A549 (cell line): Measurements from ENCODE around the gene SLC11A1. TPM values are rescaled to one million over a fixed set of nuclear protein-coding genes. Genes with fewer than 3 reads are reported as not detected.

Experiments
- ATAC-seq, 2 experiments: fragments of 200-7000 bp in 1 of 2; fragments of >200 bp in 1 of 2; cut with Nextera tagmentation in 1 of 2; cut with Tn5 transposase in 1 of 2; 3 replicates each; pipeline versions ENCODE4 v1.8.0 to v1.9.1; 2018 to 2020; ENCODE audit warnings: mild to moderate bottlenecking in 1 of 2, moderate library complexity in 1 of 2
- CTCF ChIA-PET: fragments of 300-600 bp; sonication (Branson Sonifier 250); formaldehyde crosslinking; extraction: SDS; loops from one replicate; lab custom pipeline; 2021; ENCODE audit warnings: antibody characterized with exemption, inconsistent platforms; lab: Yijun Ruan, JAX
- POLR2A ChIA-PET: fragments of 350-600 bp; formaldehyde crosslinking; extraction: SDS; loops from one replicate; lab custom pipeline; 2021; ENCODE audit warnings: antibody characterized with exemption, inconsistent platforms; lab: Yijun Ruan, JAX
- DNase-seq, 2 experiments: peaks; one replicate each; pipeline versions ENCODE4 v3.0.0 to v3.0.0-alpha.2; 2011 to 2016; ENCODE audit warnings: low read depth in 1 of 2, low spot score in 1 of 2
- FAIRE-seq: peaks from 2 replicates; lab custom pipeline; 2011; peaks lifted over from hg19 to GRCh38; lab: Jason Lieb, UNC
- H3K27ac ChIP-seq, 2 experiments: fragments of >200 bp; sonication (Bioruptor Twin); formaldehyde crosslinking; 3 replicates each; pipeline ENCODE4 v1.5.1; 2016 to 2017
- H3K4me1 ChIP-seq: fragments of >200 bp; sonication (Bioruptor Twin); formaldehyde crosslinking; 3 replicates; pipeline ENCODE4 v1.6.1; 2016
- H3K4me2 ChIP-seq: fragments of >200 bp; sonication (Bioruptor Twin); formaldehyde crosslinking; 3 replicates; pipeline ENCODE4 v1.6.1; 2016
- H3K4me3 ChIP-seq: fragments of >200 bp; sonication (Bioruptor Twin); formaldehyde crosslinking; 3 replicates; pipeline ENCODE4 v1.5.1; 2016
- H3K9me3 ChIP-seq: fragments of >200 bp; sonication (Bioruptor Twin); formaldehyde crosslinking; 3 replicates; pipeline ENCODE4 v1.6.1; 2016
- ATOH8 ChIP-seq: fragments of 250-450 bp; sonication (Bioruptor Pico); IDR thresholded peaks from 2 replicates; pipeline ENCODE4 v1.5.0; 2020; ENCODE audit warnings: low read depth, mild to moderate bottlenecking, moderate library complexity
- CHD4 ChIP-seq: fragments of 200-600 bp; sonication (generic); IDR thresholded peaks from 2 replicates; pipeline ENCODE4 v1.6.1; 2016; ENCODE audit warnings: antibody characterized with exemption, mild to moderate bottlenecking, borderline replicate concordance
- E2F6 ChIP-seq: IDR thresholded peaks from 2 replicates; pipeline ENCODE4 v1.6.1; 2012; ENCODE audit warnings: low read depth, borderline replicate concordance
- EHF ChIP-seq: fragments of 250-450 bp; sonication (Bioruptor Pico); IDR thresholded peaks from 2 replicates; pipeline ENCODE4 v1.5.0; 2020; ENCODE audit warnings: mild to moderate bottlenecking
- EP300 ChIP-seq, 2 experiments: fragments of >200 bp; sonication (Bioruptor Twin); formaldehyde crosslinking; IDR thresholded peaks; 2 replicates in 1 of 2; 3 replicates in 1 of 2; pipeline ENCODE4 v1.6.1; 2016 to 2017
- FOXS1 ChIP-seq: fragments of 250-450 bp; sonication (Bioruptor Pico); IDR thresholded peaks from 2 replicates; pipeline ENCODE4 v1.5.0; 2020; ENCODE audit warnings: mild to moderate bottlenecking, moderate library complexity
- GATA3 ChIP-seq: IDR thresholded peaks from 2 replicates; pipeline ENCODE4 v1.6.1; 2012; ENCODE audit warnings: borderline replicate concordance
- HES2 ChIP-seq: fragments of >200 bp; sonication (Bioruptor Twin); formaldehyde crosslinking; IDR thresholded peaks from 2 replicates; pipeline ENCODE4 v1.6.1; 2016
- HOXA7 ChIP-seq: fragments of 250-450 bp; sonication (Bioruptor Pico); IDR thresholded peaks from 2 replicates; pipeline ENCODE4 v1.5.0; 2020; ENCODE audit warnings: mild to moderate bottlenecking, moderate library complexity
- HOXB13 ChIP-seq: fragments of 250-450 bp; sonication (Bioruptor Pico); IDR thresholded peaks from 2 replicates; pipeline ENCODE4 v1.5.0; 2020; ENCODE audit warnings: low read depth, mild to moderate bottlenecking, moderate library complexity
- HOXB5 ChIP-seq: fragments of 250-450 bp; sonication (Bioruptor Pico); IDR thresholded peaks from 2 replicates; pipeline ENCODE4 v1.5.0; 2020; ENCODE audit warnings: mild to moderate bottlenecking, moderate library complexity
- JUN ChIP-seq, 2 experiments: fragments of >200 bp; sonication (Bioruptor Twin); formaldehyde crosslinking; IDR thresholded peaks; 2 replicates in 1 of 2; 3 replicates in 1 of 2; pipeline ENCODE4 v1.6.1; 2016 to 2017
- KDM1A ChIP-seq: fragments of 200-600 bp; sonication (generic); IDR thresholded peaks from 2 replicates; pipeline ENCODE4 v1.6.1; 2016; ENCODE audit warnings: low read depth, mild to moderate bottlenecking
- MAZ ChIP-seq: fragments of 150-350 bp; IDR thresholded peaks from 2 replicates; pipeline ENCODE4 v1.6.1; 2014; ENCODE audit warnings: antibody characterized with exemption, low read depth, low read length, borderline replicate concordance
- NPAS2 ChIP-seq: fragments of 250-450 bp; sonication (Bioruptor Pico); IDR thresholded peaks from 2 replicates; pipeline ENCODE4 v1.8.0; 2022; ENCODE audit warnings: mild to moderate bottlenecking, moderate library complexity, borderline replicate concordance
- NR3C1 ChIP-seq: fragments of >200 bp; sonication (Bioruptor Twin); formaldehyde crosslinking; IDR thresholded peaks from 3 replicates; pipeline ENCODE4 v1.6.1; 2017
- PHF8 ChIP-seq: fragments of 200-600 bp; sonication (generic); IDR thresholded peaks from 2 replicates; pipeline ENCODE4 v1.6.1; 2016; ENCODE audit warnings: low read depth, mild to moderate bottlenecking, antibody characterized with exemption, moderate library complexity, borderline replicate concordance
- POLR2A ChIP-seq: IDR thresholded peaks from 2 replicates; pipeline ENCODE4 v1.6.1; 2012; ENCODE audit warnings: mild to moderate bottlenecking, low read length
- RAD21 ChIP-seq, 2 experiments: fragments of >200 bp in 1 of 2; sonication (Bioruptor Twin) in 1 of 2; formaldehyde crosslinking in 1 of 2; IDR thresholded peaks in 1 of 2; conservative IDR thresholded peaks in 1 of 2; 2 replicates in 1 of 2; 3 replicates in 1 of 2; pipeline ENCODE4 v1.6.1; 2012 to 2018; ENCODE audit warnings: inconsistent platforms in 1 of 2
- RCOR1 ChIP-seq: fragments of 150-350 bp; IDR thresholded peaks from 2 replicates; pipeline ENCODE4 v1.6.1; 2014; ENCODE audit warnings: antibody characterized with exemption, low read length, low read depth
- RFX5 ChIP-seq: fragments of 450-650 bp; IDR thresholded peaks from 2 replicates; pipeline ENCODE4 v1.7.1; 2014; ENCODE audit warnings: antibody characterized with exemption, mild to moderate bottlenecking, moderate library complexity
- RNF2 ChIP-seq: fragments of 200-600 bp; sonication (generic); IDR thresholded peaks from 2 replicates; pipeline ENCODE4 v1.6.1; 2016; ENCODE audit warnings: low read depth, mild to moderate bottlenecking, antibody characterized with exemption, moderate library complexity, borderline replicate concordance
- SMC3 ChIP-seq: fragments of >200 bp; sonication (Bioruptor Twin); formaldehyde crosslinking; IDR thresholded peaks from 3 replicates; pipeline ENCODE4 v1.6.1; 2018; ENCODE audit warnings: inconsistent platforms
- SREBF2 ChIP-seq: fragments of 450-650 bp; IDR thresholded peaks from 2 replicates; pipeline ENCODE4 v1.6.1; 2014; ENCODE audit warnings: mild to moderate bottlenecking, moderate library complexity
- TFCP2L1 ChIP-seq: fragments of 250-450 bp; sonication (Bioruptor Pico); IDR thresholded peaks from 2 replicates; pipeline ENCODE4 v1.5.0; 2021; ENCODE audit warnings: mild to moderate bottlenecking
- TP53 ChIP-seq: fragments of 250-450 bp; sonication (Bioruptor Pico); IDR thresholded peaks from 2 replicates; pipeline ENCODE4 v1.5.0; 2021; ENCODE audit warnings: mild to moderate bottlenecking, moderate library complexity
- ZNF302 ChIP-seq: fragments of 250-450 bp; sonication (Bioruptor Pico); IDR thresholded peaks from 2 replicates; pipeline ENCODE4 v1.9.0; 2021; ENCODE audit warnings: inconsistent platforms, mild to moderate bottlenecking, moderate library complexity
- ZSCAN20 ChIP-seq: fragments of 250-450 bp; sonication (Bioruptor Pico); IDR thresholded peaks from 2 replicates; pipeline ENCODE4 v1.8.0; 2022; ENCODE audit warnings: mild to moderate bottlenecking, moderate library complexity
- WGBS: methylation state at CpG from one replicate; pipeline ENCODE4 v1.1.6; 2017; ENCODE audit errors: missing lambda C conversion rate; 5-methylcytosine and 5-hydroxymethylcytosine counted together
- polyA plus RNA-seq, 4 experiments: library from polyadenylated mRNA; depleted of rRNA in 3 of 4; stranded (reverse); fragments of >200 nt; fragmentation: RNase III in 1 of 4; extraction: RNeasy Plus Mini Kit Qiagen cat#74134 plus additional on column Dnase treatment in 1 of 4; gene quantifications; 2 replicates in 3 of 4; 3 replicates in 1 of 4; pipeline ENCODE4 v1.2.3, GENCODE V29; 2011 to 2017
- TF ChIP-seq, protein P1 (sequence below): fragments of 200-600 bp; sonication (generic); IDR thresholded peaks from 2 replicates; pipeline ENCODE4 v1.6.1; 2016; ENCODE audit warnings: antibody characterized with exemption, mild to moderate bottlenecking, moderate library complexity
- TF ChIP-seq, protein P2 (sequence below): fragments of >200 bp; sonication (Bioruptor Twin); formaldehyde crosslinking; IDR thresholded peaks from 3 replicates; pipeline ENCODE4 v1.6.1; 2016

SLC11A1 gene
- polyA plus RNA-seq, 2 of the 4 experiments (the other 2 are of a cell fraction): 0.18 to 0.52 TPM

GRCh38 chr2:218366621-218367414, 15.3 kb upstream of the SLC11A1 start:
- peak overlapping the region; percentile 91 for H3K4me2 ChIP-seq
- peak overlapping the region; percentile 86 to 91; a peak in 5 of 6 replicates for H3K27ac ChIP-seq
- ATAC-seq: no peak
- CTCF ChIA-PET: interaction anchor here (0.7 to 2.1 kb wide), 5 partner anchors 10 to 65 kb away, joined by 3 to 18 read pairs (median 3); partner anchors contain the start of gene CATIP
- POLR2A ChIA-PET: no interaction called here
- 94% methylated on average over 9 of the region's 9 CpGs for WGBS
- 0 out of 3 replicates have a peak, but pooled peaks cover 7% of the 10 kb centered on the region for H3K9me3 ChIP-seq
- 0 out of 3 replicates have a peak, but pooled peaks cover 3% of the 10 kb centered on the region for H3K4me1 ChIP-seq
- DNase-seq: no peak
- TF ChIP-seq CHD4: no peak
- no peak for TF ChIP-seq JUN (IDR thresholded peaks at IDR 0.05)
- no peak for TF ChIP-seq TP53 (CRISPR knock-in tag)
- TF ChIP-seq EHF: no peak
- no peak for TF ChIP-seq HOXB13 (CRISPR knock-in tag)
- no peak for TF ChIP-seq ZNF302
- no peak for TF ChIP-seq SMC3
- TF ChIP-seq RFX5: no peak
- TF ChIP-seq SREBF2: no peak
- no peak for TF ChIP-seq MAZ
- TF ChIP-seq ZSCAN20 (CRISPR knock-in tag): no peak
- TF ChIP-seq HES2: no peak
- TF ChIP-seq FOXS1 (CRISPR knock-in tag): no peak
- no peak for TF ChIP-seq TFCP2L1 (CRISPR knock-in tag)
- no peak for TF ChIP-seq ATOH8 (CRISPR knock-in tag)
- TF ChIP-seq NR3C1: no peak
- TF ChIP-seq HOXA7 (CRISPR knock-in tag): no peak
- FAIRE-seq: no peak
- H3K4me3 ChIP-seq: peak overlapping the region; percentile 58

DNA sequence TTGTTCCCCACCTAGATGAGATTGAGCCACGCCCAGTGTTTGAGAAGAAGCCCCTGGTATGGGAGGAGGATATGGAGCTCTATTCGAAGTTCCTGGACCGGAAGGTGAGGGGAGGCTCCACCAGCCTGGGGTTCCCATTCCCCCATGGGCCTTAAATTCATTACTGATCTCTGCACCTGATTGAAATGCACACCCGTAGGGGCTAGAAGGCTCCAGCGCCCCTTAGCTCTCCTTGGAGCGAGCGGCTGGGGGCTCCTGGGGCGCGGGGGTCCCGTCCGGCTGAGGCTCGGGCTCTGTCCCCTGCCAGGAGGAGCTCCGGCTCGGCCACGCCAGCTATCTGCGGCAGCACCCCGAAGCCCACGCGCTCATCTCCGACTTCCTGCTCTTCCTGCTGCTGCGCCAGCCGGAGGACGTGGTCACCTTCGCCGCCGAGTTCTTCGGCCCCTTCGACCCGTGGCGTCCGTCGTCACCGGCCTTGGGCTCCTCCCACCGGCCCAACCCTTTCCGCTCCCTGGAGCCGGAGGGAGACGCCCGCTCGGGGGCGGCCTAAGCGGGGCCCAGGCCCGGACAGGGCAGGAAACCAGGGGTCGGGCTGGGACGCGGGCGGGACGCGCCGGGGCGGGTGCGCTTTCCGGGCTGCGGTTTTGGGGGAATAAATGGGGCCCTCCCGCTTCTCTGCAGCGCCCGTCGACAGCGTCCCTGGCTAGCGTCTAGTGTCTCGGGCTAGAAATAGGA, 14.5 kb upstream of the SLC11A1 start:
- Histone ChIP-seq H3K4me2 (peak overlapping the region; percentile 91), H3K4me1 (0 out of 3 replicates have a peak, but pooled peaks cover 3% of the 10 kb centered on the region), H3K4me3 (peak overlapping the region; percentile 58), H3K9me3 (0 out of 3 replicates have a peak, but pooled peaks cover 7% of the 10 kb centered on the region), H3K27ac (peak overlapping the region; percentile 86 to 91)
- DNase-seq: peak; percentile 78 to 81
- ATAC-seq: peak; percentile 95 to 98
- WGBS: 17% methylated on average over 29 of the region's 60 CpGs
- ChIA-PET POLR2A (no interaction called here), CTCF (interaction anchor here (0.7 to 2.1 kb wide), 5 partner anchors 11 to 66 kb away, joined by 3 to 18 read pairs (median 3); partner anchors contain the start of gene CATIP)
- FAIRE-seq: no peak
- peak in 1 of 2 experiments; percentile 26; a peak in 1 of 5 replicates for TF ChIP-seq RAD21 (conservative IDR thresholded peaks at IDR 0.05 in 1 of 2, IDR thresholded peaks at IDR 0.05 in 1 of 2)
- TF ChIP-seq JUN (IDR thresholded peaks at IDR 0.05): peak; percentile 38 to 76; a peak in 2 of 5 replicates
- peak; percentile 71 for TF ChIP-seq E2F6
- TF ChIP-seq RNF2: no peak
- no peak for TF ChIP-seq NPAS2 (CRISPR knock-in tag)
- peak; percentile 95 for TF ChIP-seq POLR2A
- TF ChIP-seq, protein P1, sequence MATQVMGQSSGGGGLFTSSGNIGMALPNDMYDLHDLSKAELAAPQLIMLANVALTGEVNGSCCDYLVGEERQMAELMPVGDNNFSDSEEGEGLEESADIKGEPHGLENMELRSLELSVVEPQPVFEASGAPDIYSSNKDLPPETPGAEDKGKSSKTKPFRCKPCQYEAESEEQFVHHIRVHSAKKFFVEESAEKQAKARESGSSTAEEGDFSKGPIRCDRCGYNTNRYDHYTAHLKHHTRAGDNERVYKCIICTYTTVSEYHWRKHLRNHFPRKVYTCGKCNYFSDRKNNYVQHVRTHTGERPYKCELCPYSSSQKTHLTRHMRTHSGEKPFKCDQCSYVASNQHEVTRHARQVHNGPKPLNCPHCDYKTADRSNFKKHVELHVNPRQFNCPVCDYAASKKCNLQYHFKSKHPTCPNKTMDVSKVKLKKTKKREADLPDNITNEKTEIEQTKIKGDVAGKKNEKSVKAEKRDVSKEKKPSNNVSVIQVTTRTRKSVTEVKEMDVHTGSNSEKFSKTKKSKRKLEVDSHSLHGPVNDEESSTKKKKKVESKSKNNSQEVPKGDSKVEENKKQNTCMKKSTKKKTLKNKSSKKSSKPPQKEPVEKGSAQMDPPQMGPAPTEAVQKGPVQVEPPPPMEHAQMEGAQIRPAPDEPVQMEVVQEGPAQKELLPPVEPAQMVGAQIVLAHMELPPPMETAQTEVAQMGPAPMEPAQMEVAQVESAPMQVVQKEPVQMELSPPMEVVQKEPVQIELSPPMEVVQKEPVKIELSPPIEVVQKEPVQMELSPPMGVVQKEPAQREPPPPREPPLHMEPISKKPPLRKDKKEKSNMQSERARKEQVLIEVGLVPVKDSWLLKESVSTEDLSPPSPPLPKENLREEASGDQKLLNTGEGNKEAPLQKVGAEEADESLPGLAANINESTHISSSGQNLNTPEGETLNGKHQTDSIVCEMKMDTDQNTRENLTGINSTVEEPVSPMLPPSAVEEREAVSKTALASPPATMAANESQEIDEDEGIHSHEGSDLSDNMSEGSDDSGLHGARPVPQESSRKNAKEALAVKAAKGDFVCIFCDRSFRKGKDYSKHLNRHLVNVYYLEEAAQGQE: no peak
- TF ChIP-seq GATA3: no peak
- TF ChIP-seq, protein P2, sequence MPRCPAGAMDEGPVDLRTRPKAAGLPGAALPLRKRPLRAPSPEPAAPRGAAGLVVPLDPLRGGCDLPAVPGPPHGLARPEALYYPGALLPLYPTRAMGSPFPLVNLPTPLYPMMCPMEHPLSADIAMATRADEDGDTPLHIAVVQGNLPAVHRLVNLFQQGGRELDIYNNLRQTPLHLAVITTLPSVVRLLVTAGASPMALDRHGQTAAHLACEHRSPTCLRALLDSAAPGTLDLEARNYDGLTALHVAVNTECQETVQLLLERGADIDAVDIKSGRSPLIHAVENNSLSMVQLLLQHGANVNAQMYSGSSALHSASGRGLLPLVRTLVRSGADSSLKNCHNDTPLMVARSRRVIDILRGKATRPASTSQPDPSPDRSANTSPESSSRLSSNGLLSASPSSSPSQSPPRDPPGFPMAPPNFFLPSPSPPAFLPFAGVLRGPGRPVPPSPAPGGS: peak; percentile 88; the same call in 2 of the 3 replicates
- TF ChIP-seq HOXB5 (CRISPR knock-in tag): 0 out of 2 replicates have a peak, but pooled peaks have one; percentile 23
- peak; percentile 91 for TF ChIP-seq PHF8
- no peak for TF ChIP-seq KDM1A
- no peak for TF ChIP-seq EP300 (IDR thresholded peaks at IDR 0.05)
- no peak for TF ChIP-seq RCOR1
